AG09319 (cell line): ENCODE data around the gene STK39.

ENCODE experiments used
- DNase-seq: peaks from one replicate; pipeline ENCODE4 v3.0.0-alpha.2; 2010; ENCODE audit warnings: low read depth; ENCODE audit errors: extremely low read depth
- TF ChIP-seq, protein P1 (sequence below): IDR thresholded peaks from 2 replicates; pipeline ENCODE4 v1.5.1; 2011; ENCODE audit warnings: low read depth, mild to moderate bottlenecking, inconsistent platforms, low read length, moderate library complexity

The STK39 gene

GRCh38 chr2:168247341-168248261 is at the start of gene STK39:
Gene STK39, minus strand, starts transcription at chr2:168247595. Its CDS starts 160 bp downstream, at chr2:168247435.
- TF ChIP-seq, protein P1, sequence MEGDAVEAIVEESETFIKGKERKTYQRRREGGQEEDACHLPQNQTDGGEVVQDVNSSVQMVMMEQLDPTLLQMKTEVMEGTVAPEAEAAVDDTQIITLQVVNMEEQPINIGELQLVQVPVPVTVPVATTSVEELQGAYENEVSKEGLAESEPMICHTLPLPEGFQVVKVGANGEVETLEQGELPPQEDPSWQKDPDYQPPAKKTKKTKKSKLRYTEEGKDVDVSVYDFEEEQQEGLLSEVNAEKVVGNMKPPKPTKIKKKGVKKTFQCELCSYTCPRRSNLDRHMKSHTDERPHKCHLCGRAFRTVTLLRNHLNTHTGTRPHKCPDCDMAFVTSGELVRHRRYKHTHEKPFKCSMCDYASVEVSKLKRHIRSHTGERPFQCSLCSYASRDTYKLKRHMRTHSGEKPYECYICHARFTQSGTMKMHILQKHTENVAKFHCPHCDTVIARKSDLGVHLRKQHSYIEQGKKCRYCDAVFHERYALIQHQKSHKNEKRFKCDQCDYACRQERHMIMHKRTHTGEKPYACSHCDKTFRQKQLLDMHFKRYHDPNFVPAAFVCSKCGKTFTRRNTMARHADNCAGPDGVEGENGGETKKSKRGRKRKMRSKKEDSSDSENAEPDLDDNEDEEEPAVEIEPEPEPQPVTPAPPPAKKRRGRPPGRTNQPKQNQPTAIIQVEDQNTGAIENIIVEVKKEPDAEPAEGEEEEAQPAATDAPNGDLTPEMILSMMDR = no peak; the same call in 1 of the 2 replicates
- DNase-seq = no peak

DNA sequence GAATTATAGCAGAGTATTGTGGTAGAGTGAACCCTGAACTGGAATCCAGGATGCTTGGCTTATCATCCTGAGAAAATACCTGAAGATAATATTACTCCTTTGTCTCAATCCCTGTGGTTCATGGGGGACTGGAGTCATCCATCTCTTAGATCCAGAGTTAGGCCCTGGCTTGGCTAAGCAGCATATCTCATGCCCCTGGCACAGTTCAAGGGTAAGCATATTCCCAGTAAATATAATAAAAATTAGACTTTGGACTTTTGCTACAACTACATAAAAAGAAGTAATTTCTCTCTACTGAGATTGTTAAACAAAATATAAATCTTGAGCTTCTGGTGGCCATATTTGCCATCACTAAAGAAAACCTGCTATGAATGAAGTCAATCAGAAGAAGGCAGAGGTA is 47.7 kb upstream of the STK39 start:
- TF ChIP-seq, protein P1 = no peak
- no peak for DNase-seq

DNA sequence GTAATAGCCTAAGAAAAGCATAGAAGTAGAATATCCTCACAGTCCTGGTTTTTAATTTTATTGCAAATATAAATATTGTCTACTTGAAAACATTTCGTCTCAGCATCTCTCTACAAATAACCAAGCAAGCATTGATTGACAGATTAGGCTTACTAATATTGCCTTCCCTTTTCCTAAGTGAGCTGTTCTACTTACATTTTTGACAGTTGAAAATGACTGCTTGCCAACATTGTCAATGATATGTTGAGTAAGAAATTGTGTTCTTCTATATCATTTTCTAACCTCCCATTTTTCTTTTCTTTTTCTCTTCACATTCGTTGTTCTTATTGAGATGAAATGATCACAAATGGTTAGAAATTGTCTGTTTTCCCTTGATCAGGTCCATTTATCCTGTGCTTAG is 47.0 kb upstream of the STK39 start:
- TF ChIP-seq, protein P1 = no peak
- DNase-seq = no peak

DNA sequence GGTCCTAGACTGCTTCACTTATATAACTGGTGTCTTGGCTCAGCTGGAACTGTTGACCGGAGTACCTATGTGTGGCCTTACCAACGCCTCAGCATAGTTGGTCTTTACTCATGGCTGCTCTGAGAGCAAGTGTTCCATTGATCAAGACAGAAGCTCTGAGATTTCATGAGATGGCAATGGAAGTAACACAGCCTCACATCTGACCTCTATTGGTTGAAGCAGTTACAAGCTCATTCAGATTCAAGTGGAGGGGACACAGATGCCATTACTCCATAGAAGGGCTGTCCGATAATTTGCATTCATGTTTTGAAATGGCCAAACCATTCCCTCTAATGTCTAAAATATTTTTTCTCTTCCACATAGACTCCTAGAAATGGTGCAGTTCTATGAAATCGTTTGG is 46.4 kb upstream of the STK39 start:
- TF ChIP-seq, protein P1 = no peak; the same call in 1 of the 2 replicates
- DNase-seq = no peak

DNA sequence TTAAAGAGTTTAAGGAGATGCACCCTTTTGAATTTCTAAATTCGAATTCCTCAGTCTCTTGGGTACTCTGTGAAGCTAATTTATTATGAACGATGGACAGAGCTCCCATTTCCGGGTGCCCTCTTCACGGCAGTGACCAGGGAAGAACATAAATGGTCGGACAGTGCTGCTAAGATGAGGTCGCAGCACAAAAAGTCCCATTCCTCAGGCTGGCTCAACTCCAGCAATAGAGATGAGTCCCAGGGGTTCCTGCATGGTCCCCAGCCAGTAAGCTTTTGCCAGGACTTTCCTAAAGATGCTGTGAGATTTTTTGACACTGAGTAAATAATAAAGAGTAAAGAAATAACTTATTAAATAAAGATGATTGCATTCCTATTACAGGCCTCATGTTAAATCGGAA is 43.0 kb upstream of the STK39 start:
- no peak for DNase-seq
- TF ChIP-seq, protein P1 = no peak

- DNase-seq = no peak
- TF ChIP-seq, protein P1 = no peak
Observed at GRCh38 chr2:168289880-168290279, 42.5 kb upstream of the STK39 start.

- TF ChIP-seq, protein P1 = no peak
- DNase-seq = no peak
Observed at GRCh38 chr2:168286535-168286934, 39.1 kb upstream of the STK39 start.
